CD4-positive, alpha-beta T cell treated with Interleukin-21 for 1 hour (primary cell): ENCODE results near the gene KCNIP2.
A peak's percentile ranks its signal among the peaks of the same experiment; 100 is the strongest.

Experiments
- DNase-seq: peaks from one replicate; pipeline ENCODE4 v3.0.0-alpha.2; 2020

Gene KCNIP2

DNA sequence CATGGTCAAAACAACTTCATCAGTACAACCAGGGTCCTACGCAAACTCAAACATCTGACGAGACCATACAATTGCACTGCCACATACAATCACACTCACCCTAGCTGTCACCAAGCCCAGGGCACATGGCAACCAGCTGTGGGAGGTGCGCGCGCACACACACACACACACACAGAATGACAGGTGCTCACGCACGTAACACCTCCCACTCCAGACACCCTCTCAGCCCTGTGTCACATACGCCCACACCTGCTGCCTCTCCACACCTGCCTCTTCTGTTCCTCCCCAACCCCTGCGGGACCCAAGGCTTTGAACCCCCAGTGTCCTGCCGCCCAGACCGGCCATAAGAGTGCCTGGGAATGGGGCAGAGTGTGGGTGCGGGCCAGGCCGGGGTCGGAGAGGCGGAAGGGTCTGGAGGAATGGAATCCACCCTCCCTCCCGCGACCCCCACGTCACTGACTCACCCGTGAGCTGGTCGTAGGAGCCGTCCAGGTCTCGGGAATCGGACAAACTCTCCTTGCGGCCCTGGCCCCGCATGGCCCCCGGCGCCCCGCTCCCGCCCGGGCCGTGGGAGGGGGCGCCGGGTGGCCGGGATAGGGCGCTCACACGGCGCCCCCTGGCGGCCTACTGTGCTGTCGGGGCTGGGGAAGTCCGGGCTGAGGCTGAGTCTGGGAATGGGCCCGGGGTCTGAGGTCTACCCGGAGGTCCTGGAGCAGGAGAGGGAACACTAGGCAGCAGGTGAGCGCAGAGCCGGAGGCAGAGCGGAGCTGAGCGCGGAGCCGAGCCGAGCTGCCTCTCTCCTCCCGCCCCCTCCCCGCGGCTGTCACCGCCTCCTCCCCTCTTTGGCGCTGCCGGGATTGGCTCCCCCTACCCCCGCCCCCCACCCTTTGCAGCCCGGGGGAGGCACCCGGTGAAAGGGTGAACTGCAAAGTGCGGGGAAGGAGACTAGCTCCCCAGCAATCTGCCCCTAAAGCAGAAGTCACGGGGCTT is at the start of gene KCNIP2:
KCNIP2 (minus strand) TSS at position 769 of the 990 bp plus-strand sequence; CDS start at position 537, 232 bp downstream.
- DNase-seq, result peak; percentile 67

DNA sequence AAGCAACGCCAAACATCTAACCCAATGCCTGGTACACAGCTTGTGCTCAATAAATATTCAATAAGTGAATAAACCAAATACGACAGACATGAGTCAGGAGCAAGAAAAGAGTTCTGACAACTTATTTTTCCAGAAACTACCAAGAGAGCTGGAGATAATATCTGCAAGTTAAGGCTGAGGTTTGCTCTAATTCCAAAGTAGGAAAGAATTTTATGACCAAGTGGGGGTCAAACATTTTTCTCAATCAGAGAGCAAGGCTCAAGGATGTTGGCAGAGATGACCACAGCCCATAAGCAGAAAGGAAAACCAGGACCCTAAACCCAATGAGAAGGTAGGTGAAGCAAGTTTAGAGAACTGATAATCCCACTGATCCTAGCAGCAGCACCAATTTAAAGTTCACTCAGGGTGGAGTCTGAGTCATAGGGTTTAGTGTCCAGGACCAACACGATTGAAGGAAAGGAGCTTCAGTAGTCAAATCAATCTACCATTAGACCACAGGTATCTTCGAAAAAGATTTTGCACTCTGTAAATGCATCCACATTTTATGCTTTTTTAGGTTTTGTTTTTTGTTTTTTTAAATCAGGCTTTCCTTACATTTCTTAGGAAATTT is 49.3 kb upstream of the KCNIP2 start:
- no peak for DNase-seq

DNA sequence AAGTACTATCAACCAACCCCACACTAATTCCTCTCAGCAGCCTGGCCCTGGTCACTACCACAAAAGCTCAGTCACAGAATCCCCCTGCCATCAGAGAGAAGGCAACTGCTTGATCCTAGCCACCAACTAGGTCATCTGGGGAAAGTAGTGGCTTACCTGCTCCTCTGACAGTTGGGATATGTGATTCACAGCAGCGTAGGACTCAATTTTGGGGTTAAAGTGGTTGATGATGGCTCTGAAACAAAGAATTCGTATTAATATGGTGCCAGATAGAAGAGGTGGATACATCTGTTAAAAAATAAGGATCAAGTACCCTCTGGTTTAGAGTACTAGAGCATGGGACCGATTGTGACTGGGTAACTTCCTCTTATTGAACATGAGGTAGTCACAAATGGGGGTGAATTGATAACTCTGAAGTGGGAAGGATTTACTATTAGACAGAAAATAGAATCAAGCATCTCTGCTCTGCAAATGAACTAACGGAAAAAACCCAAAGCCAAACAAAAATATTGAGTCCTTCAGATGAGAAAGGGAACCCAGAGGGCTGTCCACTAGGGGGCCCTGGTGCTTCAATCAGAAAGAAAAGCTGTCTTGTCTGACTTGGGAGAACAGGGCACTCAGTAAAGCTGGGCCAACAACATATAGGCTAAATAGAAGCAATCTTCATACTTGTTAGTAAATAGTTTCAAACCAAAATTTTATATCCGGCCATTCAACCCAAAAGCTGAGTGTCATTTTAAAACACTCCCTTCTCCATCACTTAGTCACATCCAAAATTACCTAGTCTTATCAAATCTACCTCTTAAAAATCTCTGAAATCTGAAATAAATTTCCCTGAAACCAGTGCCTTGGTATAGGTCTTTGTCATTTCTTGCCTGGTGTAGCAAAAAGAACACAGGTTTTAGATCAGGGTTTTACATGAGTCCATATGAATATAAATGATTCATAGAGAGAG is 45.9 kb upstream of the KCNIP2 start:
- peak; percentile 68 for DNase-seq

DNA sequence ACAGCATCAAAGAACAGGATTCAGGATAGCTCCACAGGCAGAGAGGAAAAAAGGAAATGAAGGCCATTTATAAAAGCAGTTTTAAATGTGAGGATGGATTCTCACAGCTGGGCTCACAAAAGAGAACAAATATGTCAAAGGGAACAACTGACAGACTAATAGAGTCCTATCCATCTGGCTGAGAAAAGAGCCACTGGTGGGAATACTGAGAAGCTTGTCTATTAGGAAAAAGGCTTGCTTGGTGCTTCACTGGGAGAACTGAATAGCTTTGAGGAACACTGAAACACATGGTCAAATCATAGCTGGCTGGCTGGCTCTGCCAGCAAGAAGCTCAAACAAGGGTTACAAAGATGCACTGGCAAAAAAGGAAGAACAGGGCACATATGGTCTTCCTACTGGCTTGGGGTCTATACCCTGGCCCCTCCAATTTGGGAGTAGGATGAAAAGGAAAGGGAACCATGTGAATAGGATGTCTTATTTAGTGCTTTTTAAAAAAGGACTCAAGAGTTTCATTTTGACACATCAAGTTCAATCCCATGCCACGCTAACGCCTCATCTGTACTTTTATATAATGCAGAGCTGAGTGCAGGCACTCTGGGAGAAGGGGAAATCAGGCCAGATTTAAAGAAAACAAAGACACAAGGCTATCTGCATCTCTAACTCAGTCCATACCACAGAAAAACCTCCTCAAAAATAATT is 44.8 kb upstream of the KCNIP2 start:
- no peak for DNase-seq

DNA sequence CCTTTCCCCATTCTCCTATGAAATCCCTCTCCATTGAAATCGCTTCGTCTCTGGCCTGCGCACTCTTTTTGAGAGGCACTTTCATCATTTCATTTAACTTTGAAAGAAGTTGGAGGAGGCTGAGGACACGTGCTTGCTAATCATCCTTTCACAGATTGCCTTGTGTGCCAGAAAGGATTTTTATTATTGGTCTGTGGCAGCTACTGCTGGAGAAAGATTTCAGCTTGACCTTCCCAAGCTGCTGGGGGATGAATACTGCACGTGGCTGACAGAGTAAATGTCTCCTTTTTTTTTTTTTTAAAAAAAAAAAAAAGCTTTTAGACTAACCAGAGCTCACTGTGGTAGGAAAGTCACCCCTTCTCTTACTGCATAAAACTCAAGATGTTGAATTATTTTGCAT is 44.2 kb upstream of the KCNIP2 start:
- DNase-seq, result no peak

DNA sequence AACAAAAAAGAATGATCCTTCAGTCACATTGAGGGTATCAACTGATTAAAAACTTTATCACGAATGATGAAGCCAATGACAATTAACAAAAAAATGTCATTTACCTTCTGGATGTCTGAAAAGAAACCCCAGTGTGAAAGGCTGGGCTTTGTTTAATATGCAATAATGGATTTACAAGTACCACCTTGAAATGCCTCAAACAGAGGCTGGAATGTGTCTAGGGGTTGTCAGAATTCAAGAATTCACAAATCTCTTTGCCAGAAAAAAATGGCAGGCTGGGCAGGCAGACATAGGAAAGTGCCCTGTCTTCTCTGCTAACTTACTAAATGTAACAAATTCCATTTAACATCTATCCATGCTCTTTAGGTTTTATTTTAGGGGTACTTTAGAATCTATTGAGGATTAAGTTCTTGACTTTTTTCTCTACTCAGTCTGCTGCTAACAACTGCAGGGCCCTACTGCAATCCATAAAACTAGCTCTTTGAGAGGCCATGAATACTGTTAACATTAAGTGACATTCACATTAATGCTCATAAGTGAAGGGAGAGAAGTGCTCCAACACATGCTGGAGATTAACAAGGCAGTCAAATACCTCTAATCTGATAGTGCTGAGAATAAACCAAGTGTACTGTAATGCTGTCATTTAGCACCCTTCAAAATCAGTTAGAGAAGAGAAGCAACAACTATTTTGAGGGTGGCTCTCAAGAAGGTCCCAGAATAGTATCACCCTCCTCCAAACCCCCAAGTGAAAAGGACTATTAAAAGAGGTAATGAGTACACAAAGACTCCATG is 43.1 kb upstream of the KCNIP2 start:
- DNase-seq, result no peak

DNA sequence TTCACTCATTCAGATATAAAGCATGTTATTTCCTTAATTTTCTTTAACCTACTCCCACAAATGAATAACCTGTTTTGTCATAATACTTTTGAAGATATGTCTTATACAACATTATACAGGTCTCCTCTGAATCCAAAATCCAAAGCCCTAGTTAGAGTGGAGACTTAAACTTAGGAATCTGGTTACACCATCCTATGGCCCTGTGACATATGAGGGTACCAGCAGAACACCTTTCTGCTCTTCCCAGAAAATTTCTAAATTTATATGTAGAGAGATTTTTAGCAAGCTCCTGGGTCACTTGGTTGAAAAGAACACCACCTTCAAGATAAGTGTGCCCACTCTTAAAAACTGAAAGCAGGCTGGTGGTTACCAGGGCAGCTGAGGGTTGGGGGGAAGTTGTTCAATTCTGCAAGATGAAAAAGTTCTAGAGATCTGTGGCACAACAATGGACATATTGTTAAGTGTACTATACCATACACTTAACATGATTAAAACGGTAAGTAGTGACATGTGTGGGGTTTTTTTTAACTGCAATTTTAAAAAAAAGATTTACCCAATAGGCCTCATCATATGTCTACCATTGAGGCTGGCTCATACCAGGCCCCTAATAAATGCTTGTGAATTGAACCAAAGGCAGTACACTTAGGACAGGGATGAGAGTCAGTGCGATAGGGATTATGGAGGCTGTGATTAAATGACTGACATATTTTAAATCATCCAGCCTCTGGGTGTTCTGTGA is 37.6 kb upstream of the KCNIP2 start:
- no peak for DNase-seq

DNA sequence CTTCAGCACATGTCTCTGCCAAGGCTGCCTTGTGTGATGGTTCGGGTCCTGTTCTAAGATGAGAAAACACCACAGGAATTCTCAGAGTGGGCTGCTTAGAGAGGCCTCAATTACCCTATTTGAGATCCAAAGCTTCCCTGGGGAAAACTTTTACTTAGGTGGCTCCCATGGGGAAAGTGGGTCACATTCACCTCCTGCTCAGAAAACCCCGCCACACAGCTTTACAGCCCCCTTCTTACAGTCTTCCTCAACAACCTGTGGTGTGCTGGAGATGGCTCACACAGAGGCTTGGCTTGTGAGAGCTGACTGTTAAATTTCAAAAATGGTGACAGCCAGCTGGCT is 36.6 kb upstream of the KCNIP2 start:
- no peak for DNase-seq

DNA sequence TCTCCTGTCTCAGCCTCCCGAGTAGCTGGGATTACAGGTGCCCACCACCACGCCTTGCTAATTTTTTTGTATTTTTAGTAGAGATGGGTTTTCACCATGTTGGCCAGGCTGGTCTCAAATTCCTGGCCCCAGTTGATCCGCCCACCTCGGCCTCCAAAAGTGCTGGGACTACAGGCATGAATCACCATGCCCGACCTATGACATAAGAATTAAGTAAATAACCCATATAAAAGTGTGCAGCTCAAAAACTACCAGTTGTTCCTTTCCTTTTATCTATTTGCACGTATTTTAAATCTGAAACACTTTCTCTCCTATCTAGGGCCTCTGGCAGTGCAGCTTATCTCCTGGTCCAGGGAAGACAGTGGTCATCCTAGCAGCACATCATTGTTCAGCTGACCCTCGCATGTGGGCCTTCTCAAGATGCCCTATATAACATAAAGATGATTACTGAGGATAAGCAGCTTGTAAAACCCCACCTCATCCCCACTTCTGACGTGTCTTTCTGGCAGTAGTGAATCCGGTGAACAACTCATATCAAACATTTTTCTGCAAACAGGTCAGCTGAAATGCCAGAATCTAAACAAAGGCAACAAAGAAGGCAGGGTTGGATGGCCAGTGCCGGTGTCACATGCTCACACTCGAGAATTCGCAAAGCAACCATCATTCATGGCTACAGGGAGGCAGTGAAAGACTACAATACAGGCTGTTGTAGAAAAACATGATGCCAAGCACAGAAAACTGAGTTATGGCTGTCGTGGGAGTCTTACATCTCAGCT is 36.0 kb upstream of the KCNIP2 start:
- DNase-seq, result no peak

DNA sequence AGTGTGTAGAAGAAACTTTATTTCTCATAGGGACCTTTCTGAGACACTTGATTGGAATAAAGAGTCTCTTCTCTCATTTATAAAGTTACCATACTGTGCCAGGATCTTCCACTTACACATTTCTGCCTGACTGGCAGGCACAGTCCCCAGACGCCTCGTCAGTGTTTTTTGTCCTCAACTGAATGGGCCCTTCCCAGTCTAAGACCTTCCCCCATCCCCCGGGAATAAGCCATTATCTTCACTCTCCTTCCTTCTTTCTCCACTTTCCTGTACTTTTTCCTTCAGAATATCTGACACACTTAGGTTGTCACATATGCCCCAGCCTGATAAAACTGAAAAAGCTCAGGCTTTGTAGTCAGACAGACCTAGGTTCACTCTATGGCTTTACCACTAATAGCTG is 35.3 kb upstream of the KCNIP2 start:
- DNase-seq, result no peak

DNA sequence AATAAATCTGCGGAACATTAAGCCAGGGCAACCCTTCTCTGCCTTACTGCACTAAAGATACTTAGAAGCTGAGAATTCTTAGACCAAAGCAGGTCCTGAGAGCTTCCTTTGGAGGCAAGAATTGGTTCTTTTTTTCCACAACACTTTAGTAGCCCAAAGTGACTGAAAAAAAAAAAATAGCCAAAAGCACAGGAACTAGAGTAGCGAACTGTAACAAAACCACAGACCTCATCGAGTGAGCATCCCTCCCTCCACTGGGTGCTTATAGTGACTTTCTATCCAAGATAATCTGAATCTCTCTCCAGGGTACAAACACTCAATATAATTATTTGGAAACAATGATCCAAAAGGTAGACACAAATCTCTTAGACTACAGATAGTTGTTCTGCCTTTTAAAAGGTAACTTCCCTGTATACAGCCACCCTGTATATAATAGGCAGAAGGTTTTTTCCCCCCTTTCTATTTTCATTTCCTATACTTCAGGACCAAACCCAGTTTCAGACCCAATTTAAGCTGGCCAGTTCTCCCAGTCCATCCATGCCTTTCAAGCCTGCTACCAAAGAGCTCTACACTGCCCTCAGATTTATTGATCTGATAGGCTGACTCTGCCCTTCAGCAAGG is 31.6 kb upstream of the KCNIP2 start:
- no peak for DNase-seq

DNA sequence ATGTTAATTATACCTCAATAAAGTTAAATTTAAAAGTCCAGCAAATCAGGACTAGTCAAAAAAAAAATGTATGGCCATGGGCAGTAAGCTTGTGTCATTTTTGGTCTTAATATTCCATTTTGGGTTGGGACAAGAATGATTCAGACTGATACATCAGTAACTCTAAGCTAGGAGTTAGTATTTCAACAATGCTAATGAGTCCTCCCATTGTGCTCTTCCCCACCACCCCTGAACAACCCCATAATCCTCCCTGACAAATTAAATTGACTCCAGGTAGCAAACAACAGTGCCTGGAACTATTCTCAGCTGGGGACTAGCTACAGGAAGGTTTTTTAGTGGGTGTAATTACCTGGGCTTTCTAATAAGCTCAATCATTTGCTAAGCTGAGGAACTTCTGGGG is 30.7 kb upstream of the KCNIP2 start:
- DNase-seq, result no peak

DNA sequence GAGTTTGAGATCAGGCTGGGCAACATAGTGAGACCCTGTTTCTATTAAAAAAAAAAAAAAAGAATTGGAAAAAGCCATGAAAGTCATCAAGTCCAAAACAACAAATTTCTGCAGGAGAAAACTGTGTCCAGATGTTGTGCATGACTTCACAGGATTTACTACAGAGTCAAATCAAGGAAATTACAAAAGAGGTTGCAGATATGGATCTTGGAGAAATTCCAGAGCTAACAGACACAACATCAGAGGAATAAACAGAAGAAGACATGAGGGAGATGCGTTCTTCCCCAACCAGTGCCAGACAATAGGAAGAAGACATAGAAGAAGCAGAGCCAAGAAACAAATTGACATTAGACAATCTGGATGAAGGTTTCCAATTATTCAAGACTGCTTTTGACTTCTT is 24.3 kb upstream of the KCNIP2 start:
- no peak for DNase-seq

DNA sequence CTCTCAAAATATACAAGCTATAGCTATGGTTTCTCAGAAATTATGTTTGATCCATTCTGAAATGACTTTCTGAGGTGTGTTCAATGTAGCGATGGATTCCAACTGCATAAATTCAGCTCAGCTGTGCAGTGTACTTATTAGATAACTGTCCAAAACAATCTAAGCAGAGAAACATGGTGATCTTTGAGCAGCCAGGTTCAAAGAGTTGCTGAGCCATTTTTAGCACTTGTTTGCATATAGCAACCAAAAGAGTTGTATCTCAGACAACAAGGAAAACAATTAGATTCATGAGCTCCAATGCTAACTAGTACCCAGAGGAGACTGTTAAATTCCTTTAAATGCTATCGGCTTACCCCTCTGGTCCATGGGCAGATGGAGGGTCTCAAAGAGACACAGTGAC is 15.9 kb upstream of the KCNIP2 start:
- no peak for DNase-seq

DNA sequence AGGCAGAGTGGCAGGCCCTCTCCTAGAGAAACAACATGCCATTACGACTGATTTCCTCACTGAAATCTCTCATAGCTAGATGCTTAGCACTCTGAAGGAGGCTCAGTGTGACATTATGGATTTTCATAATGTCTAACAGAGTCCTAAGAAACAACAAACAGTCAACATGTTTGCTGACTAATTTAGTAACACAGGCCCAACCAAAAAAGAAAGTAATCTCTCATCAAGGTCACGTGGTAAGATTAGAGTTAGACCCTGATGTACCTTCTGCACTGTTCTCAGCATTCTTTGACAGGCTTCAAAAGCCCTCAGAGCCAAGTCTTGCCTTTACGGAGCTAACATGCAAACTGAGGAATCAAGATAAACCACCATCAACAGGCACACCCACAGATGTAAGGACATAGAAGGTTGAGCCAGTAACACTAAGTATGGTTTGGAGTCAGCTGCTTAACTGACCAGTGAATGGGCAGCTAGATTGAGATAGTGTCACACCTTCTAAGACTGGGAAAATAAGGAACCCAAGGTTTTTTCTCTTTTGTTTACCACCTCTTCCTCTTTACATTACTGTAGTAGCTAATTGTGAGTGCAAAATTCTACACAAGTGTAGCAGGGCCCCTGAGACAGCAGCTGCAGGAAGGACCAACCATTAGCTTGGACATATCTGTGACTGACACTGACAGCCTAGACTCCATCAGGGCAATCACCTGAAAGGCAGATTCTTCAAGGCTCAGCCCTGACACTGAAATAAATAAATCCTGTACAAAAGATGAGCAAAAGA is 15.3 kb upstream of the KCNIP2 start:
- DNase-seq, result no peak

DNA sequence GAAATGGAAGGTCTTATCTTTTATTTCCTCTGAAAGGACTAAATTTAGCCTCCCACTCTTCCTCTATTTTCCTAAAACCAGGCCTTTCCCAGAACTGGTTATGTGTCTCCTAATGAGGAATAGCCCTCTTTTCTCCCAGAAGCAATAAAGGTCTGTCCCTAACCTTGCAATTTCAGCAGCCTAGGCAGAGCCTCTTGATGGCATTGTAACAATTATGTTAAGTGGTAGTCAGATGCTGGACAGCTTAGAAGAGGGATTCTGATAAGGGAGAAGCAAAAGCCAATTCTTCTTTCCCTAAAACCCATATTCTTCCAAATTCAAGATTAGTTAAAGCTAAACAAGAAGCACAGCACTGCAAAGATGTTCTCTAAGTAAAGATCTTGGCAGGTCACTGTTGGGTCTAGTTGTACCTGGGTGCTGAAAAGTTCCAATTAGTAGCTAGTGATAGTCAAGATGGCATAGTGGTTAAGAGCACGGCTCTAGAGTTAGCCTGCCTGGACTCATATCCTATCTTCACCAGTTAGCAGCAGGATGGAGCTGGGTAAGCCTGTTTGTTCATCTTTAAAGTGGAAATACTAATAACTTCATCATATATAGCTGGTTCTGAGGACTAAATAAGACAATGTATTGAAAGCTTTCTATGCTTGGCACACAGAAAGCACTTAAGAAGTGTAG is 14.3 kb upstream of the KCNIP2 start:
- no peak for DNase-seq

DNA sequence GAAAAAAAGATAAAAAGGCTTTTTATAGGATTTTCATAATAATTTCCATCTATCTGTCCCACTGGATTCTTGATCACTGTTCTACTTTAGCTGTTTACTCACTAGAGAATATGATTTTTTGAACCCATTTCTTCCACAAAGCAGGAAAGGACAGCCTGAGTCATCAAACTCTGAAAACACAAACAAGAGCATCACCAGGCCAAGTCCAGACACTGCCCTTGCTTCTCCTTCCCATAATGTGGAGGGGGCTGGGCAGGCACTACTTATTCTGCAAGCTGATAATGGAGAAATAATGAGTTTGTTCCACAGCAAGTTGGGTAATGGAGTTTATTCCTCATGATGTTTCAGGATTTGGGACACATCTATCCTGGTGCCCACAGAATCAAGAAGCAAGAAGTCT is 13.0 kb upstream of the KCNIP2 start:
- DNase-seq, result no peak

DNA sequence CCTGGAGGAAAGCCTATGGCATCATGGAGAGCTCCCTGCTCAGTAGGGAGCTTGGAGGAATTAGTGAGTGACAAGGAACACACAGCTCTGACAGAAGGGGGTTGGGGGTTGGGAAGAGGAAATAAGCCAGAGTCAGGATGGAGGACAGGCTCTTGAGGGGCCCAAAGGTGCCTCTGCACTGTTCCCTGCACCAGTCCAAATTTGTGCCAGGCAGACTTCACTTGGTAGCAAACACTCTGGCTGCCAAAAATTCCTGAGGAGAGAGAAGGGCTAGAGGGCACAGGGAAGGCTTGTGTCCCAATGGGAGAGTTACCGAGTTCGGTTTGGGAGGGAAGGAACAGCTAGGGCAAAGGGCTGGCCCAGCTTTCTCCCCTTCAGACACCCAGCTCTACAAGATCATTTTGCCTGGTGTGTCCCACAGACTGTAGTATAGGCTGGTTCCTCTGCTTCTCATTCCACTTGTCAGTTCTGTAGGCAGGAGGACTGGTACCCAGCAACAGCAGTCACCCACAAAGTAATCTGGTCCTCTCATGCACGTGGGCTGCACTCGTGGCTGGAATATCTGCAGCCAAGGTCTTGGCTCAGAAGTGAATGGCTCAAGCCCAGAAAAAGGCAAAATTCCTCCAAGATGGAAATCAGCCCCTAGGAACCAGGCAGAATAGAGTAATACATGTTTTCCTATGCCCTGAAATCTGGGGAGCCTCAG is 8.0 kb upstream of the KCNIP2 start:
- no peak for DNase-seq
